ENCODE results near the gene PARD6G. TPM values are rescaled to one million over a fixed set of nuclear protein-coding genes. Genes with fewer than 3 reads are reported as not detected.
"Not testable (repeated sequence)": the region's sequence is repeated elsewhere in the genome, so short reads cannot be mapped to it uniquely, and the experiment has no call there.

PARD6G gene
- total RNA-seq, 2 donors from 2014 or later, result not detected

DNA sequence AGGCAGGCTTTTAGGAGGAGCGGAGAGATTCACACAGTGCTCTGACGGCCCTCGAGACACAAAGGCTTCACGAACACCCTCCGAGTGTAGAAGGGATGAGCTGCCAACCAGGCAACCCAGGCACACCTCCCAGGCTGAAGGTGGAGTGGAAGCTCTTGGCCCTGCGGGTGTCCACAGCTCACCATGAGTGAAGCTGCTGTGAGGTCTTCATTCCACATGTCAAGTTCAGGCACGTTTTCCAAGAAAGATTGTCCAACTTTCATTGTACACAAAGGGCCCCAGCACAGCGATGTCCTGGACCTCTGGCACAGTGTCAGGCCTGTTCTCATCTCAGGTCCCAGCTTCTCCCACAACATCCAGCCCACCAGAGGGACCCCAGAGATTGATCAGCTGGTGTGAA, 13.4 kb downstream of the PARD6G start:
- Mint-ChIP-seq H3K9me3 (peaks cover 0 to 2% of the 10 kb centered on the region in 2 donors), H3K27ac (no peak overlapping the region), H3K36me3 (ENCODE audit: insufficient read depth in 2 of 2) (no peaks in the 10 kb centered on the region), H3K4me1 (ENCODE audit: low read depth) (no peaks in the 10 kb centered on the region), H3K27me3 (ENCODE audit: low read depth) (peaks cover 33% of the 10 kb centered on the region), H3K4me3 (no peak overlapping the region)
- no peak for ATAC-seq (replicated peaks in 1 of 2)
- DNase-seq, result no peak

DNA sequence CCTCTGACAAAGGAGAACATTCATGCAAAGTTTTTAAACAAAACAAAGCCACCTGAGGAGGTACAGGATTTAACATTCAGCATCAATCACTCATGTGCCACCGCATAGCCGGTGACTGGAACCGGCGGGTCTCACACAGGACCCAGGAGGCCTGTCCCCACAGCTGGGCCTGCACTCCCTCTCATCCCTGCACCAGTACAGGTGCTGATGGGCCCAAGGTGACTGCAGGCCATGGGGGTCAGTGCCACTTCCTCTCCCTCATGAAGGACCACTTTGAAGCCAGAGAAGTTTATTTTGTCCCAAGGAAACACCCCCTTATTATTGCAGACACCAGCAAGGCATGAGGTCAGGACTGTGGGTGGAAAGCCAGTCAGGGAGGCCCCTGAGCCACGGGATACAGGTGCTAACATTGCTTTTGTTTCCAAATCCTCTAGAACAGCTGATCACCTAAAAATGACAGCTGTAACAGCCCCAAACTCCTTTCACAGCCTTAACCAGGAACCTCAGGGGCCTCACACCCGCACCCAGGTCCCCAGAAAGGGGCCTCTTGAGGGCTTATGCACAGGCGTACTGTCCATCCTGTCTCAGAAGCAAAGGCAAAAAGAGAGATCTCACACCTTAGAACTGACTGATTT, 14.0 kb downstream of the PARD6G start:
- Mint-ChIP-seq H3K36me3 (ENCODE audit: insufficient read depth in 2 of 2) (no peaks in the 10 kb centered on the region), H3K4me3 (no peak overlapping the region), H3K4me1 (ENCODE audit: low read depth) (no peaks in the 10 kb centered on the region), H3K27ac (no peak overlapping the region), H3K9me3 (peaks cover 0 to 2% of the 10 kb centered on the region in 2 donors), H3K27me3 (ENCODE audit: low read depth) (peaks cover 27% of the 10 kb centered on the region)
- DNase-seq (no peak), ATAC-seq (replicated peaks in 1 of 2) (no peak)

DNA sequence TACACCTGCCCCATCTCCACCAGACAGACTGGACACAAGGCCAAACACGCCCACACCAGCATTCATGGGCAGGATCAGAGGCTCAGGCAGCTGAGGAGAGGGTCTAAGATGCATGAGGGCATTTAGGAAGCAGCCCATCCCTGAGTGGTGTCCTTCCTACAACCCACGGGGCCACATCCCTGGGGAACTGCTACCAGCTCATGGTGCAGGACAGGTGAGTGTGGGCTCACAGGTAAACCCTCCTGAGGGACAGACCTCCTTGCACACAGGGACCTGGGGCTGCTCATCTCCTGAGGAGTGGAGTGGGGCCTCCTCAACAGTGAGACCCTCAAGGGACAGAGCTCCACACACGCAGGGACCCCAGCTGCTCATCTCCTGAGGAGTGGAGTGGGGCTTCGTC, 14.6 kb downstream of the PARD6G start:
- DNase-seq (no peak), ATAC-seq (replicated peaks in 1 of 2) (no peak)
- H3K27ac Mint-ChIP-seq, result no peak overlapping the region
- no peaks in the 10 kb centered on the region for H3K4me1 Mint-ChIP-seq (ENCODE audit: low read depth)
- peaks cover 23% of the 10 kb centered on the region for H3K27me3 Mint-ChIP-seq (ENCODE audit: low read depth)
- peaks cover 0 to 2% of the 10 kb centered on the region in 2 donors for H3K9me3 Mint-ChIP-seq
- no peak overlapping the region for H3K4me3 Mint-ChIP-seq
- H3K36me3 Mint-ChIP-seq (ENCODE audit: insufficient read depth in 2 of 2), result no peaks in the 10 kb centered on the region

DNA sequence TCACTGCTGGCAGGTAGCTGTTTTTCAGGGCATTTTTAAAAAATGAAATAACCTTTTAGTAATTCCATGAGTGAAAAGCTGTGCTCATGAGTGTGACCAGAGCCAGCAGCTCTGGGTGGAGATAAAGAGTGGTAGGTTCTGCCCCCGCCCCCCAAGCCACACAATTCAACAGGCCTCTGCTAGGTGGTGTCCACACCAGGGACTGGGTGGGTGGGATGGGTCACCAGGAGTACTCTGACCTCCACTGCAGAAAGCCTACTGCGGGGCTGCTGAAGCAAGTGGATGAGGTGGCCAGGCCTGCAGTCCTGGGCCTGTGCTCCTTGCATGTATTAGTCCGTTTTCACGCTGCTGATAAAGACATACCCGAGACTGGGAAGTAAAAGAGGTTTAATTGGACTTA, 15.3 kb downstream of the PARD6G start:
- Mint-ChIP-seq H3K4me3 (no peak overlapping the region), H3K9me3 (peaks cover 0 to 2% of the 10 kb centered on the region in 2 donors), H3K27me3 (ENCODE audit: low read depth) (peaks cover 28% of the 10 kb centered on the region), H3K27ac (no peak overlapping the region), H3K4me1 (ENCODE audit: low read depth) (no peaks in the 10 kb centered on the region), H3K36me3 (ENCODE audit: insufficient read depth in 2 of 2) (no peaks in the 10 kb centered on the region)
- no peak for DNase-seq
- ATAC-seq (replicated peaks in 1 of 2), result no peak

DNA sequence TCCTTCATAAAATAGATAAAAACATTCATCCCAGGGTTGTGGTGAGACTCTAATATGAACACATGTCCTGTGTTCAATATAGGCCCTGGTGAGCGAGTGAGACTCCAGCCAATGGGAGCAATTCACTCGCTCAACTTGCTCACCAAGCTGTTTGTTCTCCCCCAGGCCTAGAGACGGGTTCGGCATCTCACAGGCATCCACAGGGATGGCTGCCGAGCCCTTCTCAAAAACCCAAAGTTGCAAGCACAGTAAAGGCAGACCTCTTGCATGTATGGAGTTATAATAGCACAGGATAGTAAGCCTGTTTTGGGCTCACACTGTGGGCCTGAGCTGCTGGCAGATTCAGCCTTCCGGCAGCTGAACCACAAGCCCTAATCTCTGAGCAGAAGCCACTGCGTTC, 15.7 kb downstream of the PARD6G start:
- Mint-ChIP-seq H3K36me3 (ENCODE audit: insufficient read depth in 2 of 2) (no peaks in the 10 kb centered on the region), H3K4me3 (no peak overlapping the region), H3K4me1 (ENCODE audit: low read depth) (no peaks in the 10 kb centered on the region), H3K27ac (no peak overlapping the region), H3K27me3 (ENCODE audit: low read depth) (peaks cover 25% of the 10 kb centered on the region), H3K9me3 (no peaks in the 10 kb centered on the region)
- DNase-seq (no peak), ATAC-seq (replicated peaks in 1 of 2) (no peak)

DNA sequence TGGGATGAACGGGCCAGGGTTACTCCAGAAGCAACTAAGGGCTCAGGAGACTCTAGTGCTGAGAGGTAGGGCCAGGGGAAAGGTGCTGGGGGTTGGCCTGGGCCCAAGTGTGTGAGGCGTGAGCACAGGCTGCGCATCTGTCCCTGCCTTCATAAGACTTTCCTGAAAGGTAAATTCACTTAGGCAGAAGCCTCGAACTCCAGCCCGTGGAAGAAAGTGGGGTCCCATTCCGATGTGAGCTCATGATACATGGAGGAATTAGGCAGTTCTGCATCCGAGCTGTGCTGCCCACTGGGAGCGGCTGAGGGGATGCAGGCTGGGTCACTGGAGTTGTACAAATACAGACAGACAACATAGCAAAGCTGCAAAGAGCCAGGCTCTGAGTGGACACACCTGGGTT, 16.2 kb downstream of the PARD6G start:
- ATAC-seq (replicated peaks in 1 of 2), result no peak
- no peak overlapping the region for H3K27ac Mint-ChIP-seq
- no peak overlapping the region for H3K4me3 Mint-ChIP-seq
- no peaks in the 10 kb centered on the region for H3K36me3 Mint-ChIP-seq (ENCODE audit: insufficient read depth in 2 of 2)
- no peak for DNase-seq
- no peaks in the 10 kb centered on the region for H3K4me1 Mint-ChIP-seq (ENCODE audit: low read depth)
- H3K9me3 Mint-ChIP-seq, result no peaks in the 10 kb centered on the region
- H3K27me3 Mint-ChIP-seq (ENCODE audit: low read depth), result peaks cover 25% of the 10 kb centered on the region

DNA sequence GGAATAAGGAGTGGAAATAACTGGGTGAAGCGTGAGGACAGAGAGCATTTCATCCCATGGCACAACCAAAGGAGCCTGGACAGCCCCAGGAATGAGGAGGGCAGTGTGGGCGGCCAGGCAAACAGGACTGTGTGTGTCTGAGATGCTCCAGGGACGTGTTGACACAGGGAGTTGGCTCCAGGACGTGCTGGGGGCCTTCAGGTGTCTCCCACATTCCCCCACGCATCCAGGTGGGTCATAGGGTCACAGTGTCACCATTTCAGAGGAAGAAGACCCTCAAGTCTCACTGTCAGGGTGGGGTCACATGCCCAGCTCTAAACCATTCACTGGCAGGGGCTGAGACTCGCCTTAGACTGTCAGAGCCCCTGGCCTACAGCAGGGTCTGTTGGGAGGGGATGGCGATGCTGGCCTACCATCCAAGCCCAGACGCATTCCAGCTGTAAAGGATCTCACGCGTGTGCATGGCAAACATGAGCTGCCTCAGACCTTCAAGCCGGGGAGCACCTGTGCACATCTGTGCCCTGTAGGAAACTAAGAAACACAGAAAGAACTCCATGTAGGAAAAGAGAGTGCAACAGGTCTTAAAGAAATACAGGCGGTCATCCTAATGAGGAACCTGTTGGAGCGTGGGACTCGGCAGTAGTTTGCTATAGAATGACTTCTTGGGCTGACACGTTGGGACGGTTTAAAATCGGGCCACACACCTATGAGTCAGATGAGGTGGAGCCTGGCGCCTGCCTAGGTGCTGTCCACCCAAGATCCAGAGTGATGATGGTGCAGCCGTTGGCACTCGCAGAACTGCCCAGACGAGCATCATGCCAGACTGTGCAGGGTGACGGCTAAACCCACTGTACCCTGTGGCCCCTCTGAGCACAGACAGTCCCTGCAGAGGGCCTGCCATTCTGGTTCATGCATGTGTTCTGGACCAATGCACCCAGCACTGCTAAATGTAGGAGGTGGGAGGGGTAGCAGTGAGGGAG, 17.3 kb downstream of the PARD6G start:
- Mint-ChIP-seq H3K36me3 (ENCODE audit: insufficient read depth in 2 of 2) (no peaks in the 10 kb centered on the region), H3K4me3 (no peak overlapping the region), H3K4me1 (ENCODE audit: low read depth) (no peaks in the 10 kb centered on the region), H3K27me3 (ENCODE audit: low read depth) (peaks cover 22% of the 10 kb centered on the region), H3K27ac (no peak overlapping the region), H3K9me3 (no peaks in the 10 kb centered on the region)
- DNase-seq, result no peak
- ATAC-seq (replicated peaks in 1 of 2), result no peak

DNA sequence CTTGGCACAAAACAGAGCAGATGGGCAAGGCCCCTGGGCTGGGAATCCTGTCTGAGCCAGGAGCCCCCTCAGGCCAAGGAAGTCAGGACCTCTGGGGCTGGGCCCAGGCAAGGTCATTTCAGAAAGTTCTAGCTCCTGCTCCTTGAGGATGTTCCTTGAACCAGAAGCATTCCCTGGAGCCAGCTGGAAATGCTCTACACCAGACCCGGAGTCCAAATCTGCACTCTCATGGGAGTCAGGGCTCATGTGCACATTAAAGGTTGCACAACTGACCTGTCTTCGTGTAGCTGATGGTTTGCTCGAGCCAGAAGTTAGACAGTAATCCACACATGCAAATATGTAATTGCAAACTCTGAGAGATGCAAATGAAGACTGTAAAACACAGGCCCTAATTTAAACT, 18.0 kb downstream of the PARD6G start:
- Mint-ChIP-seq H3K4me3 (no peak overlapping the region), H3K4me1 (ENCODE audit: low read depth) (no peaks in the 10 kb centered on the region), H3K27me3 (ENCODE audit: low read depth) (peaks cover 22% of the 10 kb centered on the region), H3K36me3 (ENCODE audit: insufficient read depth in 2 of 2) (no peaks in the 10 kb centered on the region), H3K9me3 (no peaks in the 10 kb centered on the region), H3K27ac (no peak overlapping the region)
- ATAC-seq (replicated peaks in 1 of 2), result no peak
- no peak for DNase-seq

DNA sequence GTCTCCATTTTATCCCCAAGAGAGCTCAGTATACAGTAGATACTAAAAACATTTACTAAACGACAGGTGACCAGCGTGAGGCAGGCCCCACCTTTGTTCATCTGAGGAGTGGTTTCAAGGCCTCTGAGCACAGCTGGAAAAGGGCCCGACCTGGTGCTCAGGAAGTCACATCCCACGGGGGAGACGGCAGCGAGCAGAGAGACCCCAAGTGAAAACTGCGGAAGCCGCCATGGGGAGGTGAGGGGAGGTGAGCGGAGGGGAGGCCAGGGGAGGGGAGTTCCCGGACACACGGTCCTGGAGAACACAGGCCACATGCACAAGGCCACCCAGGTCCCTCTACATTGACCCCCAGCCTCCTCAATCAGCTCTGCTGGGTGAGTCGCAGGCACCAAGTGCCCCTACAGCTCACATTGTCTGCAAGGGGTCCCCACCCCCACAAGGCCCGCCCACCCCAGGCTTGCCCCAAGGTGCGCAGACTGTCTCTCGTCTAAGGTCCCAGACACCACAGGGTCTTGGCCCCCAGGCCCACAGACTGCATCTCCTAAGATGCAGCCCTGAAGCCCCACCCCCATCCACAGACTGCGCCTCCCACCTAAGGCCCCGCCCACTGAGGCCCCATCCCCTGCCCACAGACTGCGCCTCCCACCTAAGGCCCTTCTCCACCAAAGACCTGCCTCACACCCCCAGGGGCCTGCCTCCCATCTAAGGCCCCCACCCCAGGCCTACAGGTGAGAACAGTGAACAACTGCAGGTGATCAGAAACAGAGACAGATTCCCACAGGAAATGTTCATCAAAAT, 19.1 kb downstream of the PARD6G start:
- Mint-ChIP-seq H3K4me3 (no peak overlapping the region), H3K9me3 (no peaks in the 10 kb centered on the region), H3K4me1 (ENCODE audit: low read depth) (no peaks in the 10 kb centered on the region), H3K27ac (no peak overlapping the region), H3K36me3 (ENCODE audit: insufficient read depth in 2 of 2) (no peaks in the 10 kb centered on the region), H3K27me3 (ENCODE audit: low read depth) (peaks cover 30% of the 10 kb centered on the region)
- no peak for DNase-seq
- no peak for ATAC-seq (replicated peaks in 1 of 2)

DNA sequence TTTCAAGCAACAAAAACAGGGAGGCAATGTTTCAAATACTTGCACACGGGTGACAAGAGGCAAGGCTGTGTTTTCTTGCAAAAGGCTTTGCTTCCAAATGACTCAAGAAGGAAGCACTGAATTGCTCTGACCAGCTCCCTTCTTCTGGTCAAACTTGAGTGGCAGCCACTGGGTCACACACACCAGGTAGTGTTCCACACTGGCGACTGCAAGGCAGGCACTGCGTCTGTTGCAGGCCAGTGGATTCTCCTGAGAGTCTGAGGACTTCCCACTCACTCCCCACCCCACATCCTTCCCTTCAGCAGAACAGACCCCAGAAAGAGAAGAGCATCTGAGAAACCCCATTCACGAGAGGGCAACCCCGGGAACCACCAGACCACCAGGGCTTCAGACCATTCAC, 19.8 kb downstream of the PARD6G start:
- Mint-ChIP-seq H3K9me3 (no peaks in the 10 kb centered on the region), H3K27ac (no peak overlapping the region), H3K4me3 (no peak overlapping the region), H3K4me1 (ENCODE audit: low read depth) (no peaks in the 10 kb centered on the region), H3K36me3 (ENCODE audit: insufficient read depth in 2 of 2) (no peaks in the 10 kb centered on the region), H3K27me3 (ENCODE audit: low read depth) (peaks cover 32% of the 10 kb centered on the region)
- no peak for ATAC-seq (replicated peaks in 1 of 2)
- no peak for DNase-seq

DNA sequence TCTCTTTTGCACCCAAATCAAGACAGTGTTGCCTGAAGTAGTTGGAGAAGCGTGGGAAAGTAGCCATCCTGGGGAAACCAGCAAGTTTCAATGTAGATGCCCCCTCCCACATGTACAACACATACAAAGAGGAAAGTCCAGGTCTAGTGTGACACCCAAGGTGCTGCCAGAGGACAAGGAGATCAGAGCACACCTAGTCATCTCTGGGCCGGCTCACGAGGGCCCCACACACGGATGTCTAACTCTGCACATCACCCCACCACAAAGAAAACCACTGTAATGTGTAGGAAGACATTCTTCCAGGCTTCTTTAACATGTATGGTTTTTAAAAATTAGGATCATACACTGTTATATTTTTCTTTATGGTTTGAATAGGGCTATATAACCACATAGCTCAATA, 21.6 kb downstream of the PARD6G start:
- DNase-seq (no peak), ATAC-seq (replicated peaks in 1 of 2) (no peak)
- Mint-ChIP-seq H3K9me3 (no peaks in the 10 kb centered on the region), H3K4me1 (ENCODE audit: low read depth) (no peaks in the 10 kb centered on the region), H3K36me3 (ENCODE audit: insufficient read depth in 2 of 2) (no peaks in the 10 kb centered on the region), H3K4me3 (no peak overlapping the region), H3K27ac (no peak overlapping the region), H3K27me3 (ENCODE audit: low read depth) (peaks cover 48% of the 10 kb centered on the region)

DNA sequence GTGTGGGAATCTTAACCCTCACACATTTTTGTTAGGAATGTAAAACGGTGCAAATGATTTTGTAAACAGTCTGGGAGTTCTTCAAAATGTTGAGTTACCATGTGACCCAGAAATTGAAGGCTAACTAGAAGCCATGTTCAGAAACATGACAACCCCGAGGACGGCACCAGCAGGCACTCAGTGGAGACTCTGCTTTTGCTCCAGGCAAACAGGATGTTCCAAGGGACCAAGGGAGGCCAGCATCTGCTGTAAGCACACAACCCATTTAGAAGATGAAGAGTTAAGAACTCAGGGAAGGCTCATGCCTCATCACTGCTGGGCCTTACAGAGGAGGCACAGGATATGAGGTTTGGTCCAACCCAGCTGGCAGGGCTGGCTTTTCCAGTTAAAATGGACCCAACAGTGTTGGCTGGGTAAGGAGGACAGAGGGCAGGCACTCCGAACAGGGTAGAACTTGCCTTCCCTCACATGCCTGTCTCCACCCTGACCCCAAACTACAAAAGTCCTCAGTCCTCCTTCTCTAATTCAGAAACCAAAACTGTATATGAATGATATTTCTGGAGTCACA, 23.6 kb downstream of the PARD6G start:
- no peak for DNase-seq
- ATAC-seq (replicated peaks in 1 of 2), result no peak
- H3K36me3 Mint-ChIP-seq (ENCODE audit: insufficient read depth in 2 of 2), result no peaks in the 10 kb centered on the region
- no peaks in the 10 kb centered on the region for H3K4me1 Mint-ChIP-seq (ENCODE audit: low read depth)
- no peaks in the 10 kb centered on the region for H3K9me3 Mint-ChIP-seq
- no peak overlapping the region for H3K4me3 Mint-ChIP-seq
- H3K27ac Mint-ChIP-seq, result no peak overlapping the region
- peaks cover 48% of the 10 kb centered on the region for H3K27me3 Mint-ChIP-seq (ENCODE audit: low read depth)

DNA sequence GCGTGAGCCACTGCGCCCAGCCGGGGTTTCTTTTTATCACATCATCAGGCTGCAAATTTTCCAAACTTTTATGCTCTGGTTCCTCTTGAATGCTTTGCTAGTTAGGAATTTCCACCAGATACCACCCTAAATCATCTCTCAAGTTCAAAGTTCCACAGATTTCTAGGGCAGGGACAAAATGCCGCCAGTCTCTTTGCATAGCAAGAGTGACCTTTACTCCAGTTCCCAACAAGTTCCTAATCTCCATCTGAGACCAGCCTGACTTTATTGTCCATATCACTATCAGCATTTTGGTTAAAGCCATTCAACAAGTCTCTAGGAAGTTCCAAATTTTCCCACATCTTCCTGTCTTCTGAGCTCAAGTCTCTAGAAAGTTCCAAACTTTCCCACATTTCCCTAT, 27.8 kb downstream of the PARD6G start:
- H3K9me3 Mint-ChIP-seq; H3K4me3 Mint-ChIP-seq; H3K27ac Mint-ChIP-seq; ATAC-seq (replicated peaks in 1 of 2); H3K36me3 Mint-ChIP-seq (ENCODE audit: insufficient read depth in 2 of 2); H3K4me1 Mint-ChIP-seq (ENCODE audit: low read depth); DNase-seq: not testable (repeated sequence)
- H3K27me3 Mint-ChIP-seq (ENCODE audit: low read depth), result peaks cover 55% of the 10 kb centered on the region
